Activated CD4-positive, alpha-beta T cell treated with anti-CD3 and anti-CD28 coated beads, Interleukin-10, Interleukin-2, amounts not matched to agents 100 ng/mL and 50 ng/mL, durations not matched to agents 16 hours and 8 hours (primary cell): ENCODE measurements around the gene HEPACAM.

ENCODE experiments used
- DNase-seq: peaks from one replicate; pipeline ENCODE4 v3.0.0-alpha.2; 2020

HEPACAM gene

GRCh38 chr11:124882339-124883071 lies 53.3 kb downstream of the HEPACAM start:
- DNase-seq: no peak

GRCh38 chr11:124880958-124881357 lies 54.9 kb downstream of the HEPACAM start:
- DNase-seq: no peak

- DNase-seq: no peak
Measured at GRCh38 chr11:124880290-124880611, 55.6 kb downstream of the HEPACAM start.

- no peak for DNase-seq
Measured at GRCh38 chr11:124879493-124880289, 56.2 kb downstream of the HEPACAM start.

- DNase-seq: no peak
Measured at GRCh38 chr11:124878759-124879492, 56.9 kb downstream of the HEPACAM start.

GRCh38 chr11:124877910-124878758 lies 57.7 kb downstream of the HEPACAM start:
- DNase-seq: no peak

GRCh38 chr11:124877631-124877909 lies 58.3 kb downstream of the HEPACAM start:
- no peak for DNase-seq

- no peak for DNase-seq
Measured at GRCh38 chr11:124876818-124877630, 58.8 kb downstream of the HEPACAM start.

- DNase-seq: peak; percentile 81
Measured at GRCh38 chr11:124875943-124876817, 59.7 kb downstream of the HEPACAM start.

- no peak for DNase-seq
Measured at GRCh38 chr11:124875401-124875800, 60.4 kb downstream of the HEPACAM start.

- DNase-seq: no peak
Measured at GRCh38 chr11:124874571-124875255, 61.1 kb downstream of the HEPACAM start.

GRCh38 chr11:124873951-124874350 lies 61.9 kb downstream of the HEPACAM start:
- no peak for DNase-seq

GRCh38 chr11:124872741-124873140 lies 63.1 kb downstream of the HEPACAM start:
- no peak for DNase-seq

- no peak for DNase-seq
Measured at GRCh38 chr11:124872280-124872679, 63.6 kb downstream of the HEPACAM start.

- DNase-seq: no peak
Measured at GRCh38 chr11:124870430-124870829, 65.4 kb downstream of the HEPACAM start.

- no peak for DNase-seq
Measured at GRCh38 chr11:124869856-124870387, 65.9 kb downstream of the HEPACAM start.

- DNase-seq: no peak
Measured at GRCh38 chr11:124869331-124869730, 66.5 kb downstream of the HEPACAM start.
